ENCODE data around the gene SEPTIN12. TPM values are rescaled to one million over a fixed set of nuclear protein-coding genes. Genes with fewer than 3 reads are reported as not detected.

SEPTIN12 gene
- total and polyA plus RNA-seq, 2 experiments from 2014 or later = not detected

DNA sequence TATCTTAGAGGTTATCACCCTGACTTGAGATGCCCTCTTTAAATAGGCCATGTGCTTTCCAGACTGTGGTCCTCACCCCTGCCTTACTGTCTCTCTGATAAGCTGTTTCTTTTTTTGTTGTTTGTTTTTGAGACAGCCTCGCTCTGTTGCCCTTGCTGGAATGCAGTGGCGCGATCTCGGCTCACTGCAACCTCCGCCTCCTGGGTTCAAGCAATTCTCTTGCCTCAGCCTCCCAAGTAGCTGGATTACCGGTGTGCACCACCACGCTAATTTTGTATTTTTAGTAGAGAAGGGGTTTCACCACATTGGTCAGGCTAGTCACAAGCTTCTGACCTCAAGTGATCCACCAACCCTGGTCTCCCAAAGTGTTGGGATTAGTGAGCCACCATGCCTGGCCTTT is 765 bp upstream of the SEPTIN12 start:
- TF ChIP-seq EZH2 (IDR thresholded peaks at IDR 0.05; ENCODE audit: borderline replicate concordance) (no peak), EZH2phosphoT487 (IDR thresholded peaks at IDR 0.05; ENCODE audit: low read depth, severe bottlenecking, unreplicated experiment) (no peak), CTCF (IDR thresholded peaks at IDR 0.05; ENCODE audit: poor library complexity) (no peak)
- no peaks in the 10 kb centered on the region for H4K20me1 ChIP-seq (ENCODE audit: insufficient read depth, poor library complexity, severe bottlenecking)
- H3K9me2 ChIP-seq (replicated peaks; ENCODE audit: insufficient read depth) = no peaks in the 10 kb centered on the region
- H3K9me3 ChIP-seq (ENCODE audit: low read depth) = no peaks in the 10 kb centered on the region
- H3K4me2 ChIP-seq = no peak overlapping the region
- H3K79me2 ChIP-seq = no peaks in the 10 kb centered on the region
- DNase-seq (ENCODE audit: low spot score) = no peak
- H3K27ac ChIP-seq = peak overlapping the region; percentile 52
- H3K27me3 ChIP-seq = no peaks in the 10 kb centered on the region
- no peak overlapping the region for H2AFZ ChIP-seq
- H3K4me3 ChIP-seq = no peak overlapping the region
- no peaks in the 10 kb centered on the region for H3K36me3 ChIP-seq (replicated peaks; ENCODE audit: insufficient read depth, low read depth)
- peaks cover 12% of the 10 kb centered on the region for H3K4me1 ChIP-seq (ENCODE audit: insufficient read depth)
- 67% methylated on average over 7 of the region's 7 CpGs for WGBS (ENCODE audit: low lambda C conversion rate, missing lambda C conversion rate)

DNA sequence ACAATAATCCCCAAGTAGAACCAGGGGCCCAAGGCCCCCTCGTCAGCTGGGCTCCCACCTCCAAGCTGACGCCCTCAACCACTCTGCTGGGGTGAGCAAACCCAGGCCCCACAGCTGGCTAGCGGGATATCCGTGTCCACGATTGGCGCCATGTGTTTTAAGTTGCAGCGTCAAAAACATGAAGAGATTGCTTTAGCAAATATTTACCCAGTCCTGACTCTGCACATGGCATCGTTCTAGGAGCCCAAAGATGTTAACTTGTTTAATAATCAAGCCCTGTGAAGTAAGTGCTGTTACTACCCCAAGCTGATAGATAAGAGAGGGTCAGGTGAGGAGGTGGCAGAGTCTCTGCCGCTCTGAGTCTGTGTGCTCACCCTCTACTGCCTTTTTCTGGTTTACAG is 344 bp upstream of the SEPTIN12 start:
- H3K4me1 ChIP-seq (ENCODE audit: insufficient read depth) = peaks cover 12% of the 10 kb centered on the region
- DNase-seq (ENCODE audit: low spot score) = peak; percentile 49
- peak overlapping the region; percentile 52 for H3K27ac ChIP-seq
- TF ChIP-seq EZH2 (IDR thresholded peaks at IDR 0.05; ENCODE audit: borderline replicate concordance) (no peak), EZH2phosphoT487 (IDR thresholded peaks at IDR 0.05; ENCODE audit: low read depth, severe bottlenecking, unreplicated experiment) (no peak), CTCF (IDR thresholded peaks at IDR 0.05; ENCODE audit: poor library complexity) (no peak)
- H3K9me2 ChIP-seq (replicated peaks; ENCODE audit: insufficient read depth) = no peaks in the 10 kb centered on the region
- no peaks in the 10 kb centered on the region for H4K20me1 ChIP-seq (ENCODE audit: insufficient read depth, poor library complexity, severe bottlenecking)
- no peaks in the 10 kb centered on the region for H3K27me3 ChIP-seq
- peak overlapping the region; percentile 39 for H3K4me2 ChIP-seq
- H3K9me3 ChIP-seq (ENCODE audit: low read depth) = no peaks in the 10 kb centered on the region
- 36% methylated on average over 9 of the region's 9 CpGs for WGBS (ENCODE audit: low lambda C conversion rate, missing lambda C conversion rate)
- H3K79me2 ChIP-seq = no peaks in the 10 kb centered on the region
- H3K36me3 ChIP-seq (replicated peaks; ENCODE audit: insufficient read depth, low read depth) = no peaks in the 10 kb centered on the region
- H2AFZ ChIP-seq = no peak overlapping the region
- no peak overlapping the region for H3K4me3 ChIP-seq

- Histone ChIP-seq H3K9me3 (ENCODE audit: low read depth) (no peaks in the 10 kb centered on the region), H3K27me3 (no peaks in the 10 kb centered on the region), H2AFZ (no peak overlapping the region), H3K36me3 (replicated peaks; ENCODE audit: insufficient read depth, low read depth) (no peaks in the 10 kb centered on the region), H3K4me3 (no peak overlapping the region), H3K4me2 (no peak overlapping the region), H3K79me2 (no peaks in the 10 kb centered on the region), H3K4me1 (ENCODE audit: insufficient read depth) (peaks cover 12% of the 10 kb centered on the region), H3K27ac (no peak overlapping the region), H3K9me2 (replicated peaks; ENCODE audit: insufficient read depth) (no peaks in the 10 kb centered on the region), H4K20me1 (ENCODE audit: insufficient read depth, poor library complexity, severe bottlenecking) (no peaks in the 10 kb centered on the region)
- 94% methylated on average over 8 of the region's 8 CpGs for WGBS (ENCODE audit: low lambda C conversion rate, missing lambda C conversion rate)
- DNase-seq (ENCODE audit: low spot score) = no peak
- TF ChIP-seq EZH2phosphoT487 (IDR thresholded peaks at IDR 0.05; ENCODE audit: low read depth, severe bottlenecking, unreplicated experiment) = no peak
- TF ChIP-seq EZH2 (IDR thresholded peaks at IDR 0.05; ENCODE audit: borderline replicate concordance) = no peak
- TF ChIP-seq CTCF (IDR thresholded peaks at IDR 0.05; ENCODE audit: poor library complexity) = no peak
These were observed 1.1 kb downstream of the SEPTIN12 start for GRCh38 chr16:4787068-4787467.

All from hepatocyte (in vitro differentiated cells).